ENCODE results near the gene ARHGAP18. TPM values are rescaled to one million over a fixed set of nuclear protein-coding genes. Genes with fewer than 3 reads are reported as not detected.

ARHGAP18 gene
- total and polyA plus RNA-seq, 3 donors from 2014 or later = 15.8 to 29.8 (median 23.8) TPM

- no peak for DNase-seq
- TF ChIP-seq CTCF (IDR thresholded peaks at IDR 0.05) (no peak), POLR2A (IDR thresholded peaks at IDR 0.05) (no peak)
- Histone ChIP-seq H3K4me1 (peaks cover 7% of the 10 kb centered on the region), H3K9me3 (no peaks in the 10 kb centered on the region), H3K27ac (no peak overlapping the region), H3K36me3 (ENCODE audit: low read depth, missing control alignments) (no peaks in the 10 kb centered on the region), H3K27me3 (no peaks in the 10 kb centered on the region), H3K4me3 (no peak overlapping the region)
- intact Hi-C loops (cut with DNase I; ENCODE audit: low total_unique reads) = no loop called here
- WGBS, 2 donors = 53 to 59% methylated on average over 3 of the region's 3 CpGs
These were observed 101.0 kb downstream of the ARHGAP18 start for GRCh38 chr6:129608886-129609537.

- H3K27me3 ChIP-seq = no peaks in the 10 kb centered on the region
- no peaks in the 10 kb centered on the region for H3K36me3 ChIP-seq (ENCODE audit: low read depth, missing control alignments)
- DNase-seq = no peak
- no peak overlapping the region for H3K4me3 ChIP-seq
- H3K4me1 ChIP-seq = peaks cover 7% of the 10 kb centered on the region
- no peaks in the 10 kb centered on the region for H3K9me3 ChIP-seq
- 62 to 64% methylated on average over 6 of the region's 6 CpGs for WGBS, 2 donors
- intact Hi-C loops (cut with DNase I; ENCODE audit: low total_unique reads) = no loop called here
- TF ChIP-seq POLR2A (IDR thresholded peaks at IDR 0.05) (no peak), CTCF (IDR thresholded peaks at IDR 0.05) (no peak)
- no peak overlapping the region for H3K27ac ChIP-seq
These were observed 102.3 kb downstream of the ARHGAP18 start for GRCh38 chr6:129607581-129608186.

GRCh38 chr6:129606664-129607063 is 103.3 kb downstream of the ARHGAP18 start:
- 93 to 95% methylated on average over 5 of the region's 5 CpGs for WGBS, 2 donors
- DNase-seq = no peak
- intact Hi-C loops (cut with DNase I; ENCODE audit: low total_unique reads) = no loop called here

GRCh38 chr6:129605967-129606366 is 104.0 kb downstream of the ARHGAP18 start:
- Histone ChIP-seq H3K27ac (no peak overlapping the region), H3K4me1 (peaks cover 7% of the 10 kb centered on the region), H3K36me3 (ENCODE audit: low read depth, missing control alignments) (no peaks in the 10 kb centered on the region), H3K9me3 (no peaks in the 10 kb centered on the region), H3K27me3 (no peaks in the 10 kb centered on the region), H3K4me3 (no peak overlapping the region)
- DNase-seq = no peak
- WGBS, 2 donors = 89 to 90% methylated on average over 7 of the region's 7 CpGs
- intact Hi-C loops (cut with DNase I; ENCODE audit: low total_unique reads) = no loop called here
- TF ChIP-seq POLR2A (IDR thresholded peaks at IDR 0.05) (no peak), CTCF (IDR thresholded peaks at IDR 0.05) (no peak)

More at GRCh38 chr6:129606664-129607063, 103.3 kb downstream of the ARHGAP18 start:
- H3K4me3 ChIP-seq = no peak overlapping the region
- no peaks in the 10 kb centered on the region for H3K9me3 ChIP-seq
- no peaks in the 10 kb centered on the region for H3K36me3 ChIP-seq (ENCODE audit: low read depth, missing control alignments)
- H3K4me1 ChIP-seq = peaks cover 7% of the 10 kb centered on the region
- TF ChIP-seq POLR2A (IDR thresholded peaks at IDR 0.05) (no peak), CTCF (IDR thresholded peaks at IDR 0.05) (no peak)
- no peak overlapping the region for H3K27ac ChIP-seq
- no peaks in the 10 kb centered on the region for H3K27me3 ChIP-seq

- no peak for TF ChIP-seq POLR2A (IDR thresholded peaks at IDR 0.05)
- TF ChIP-seq CTCF (IDR thresholded peaks at IDR 0.05) = no peak
- H3K4me3 ChIP-seq = no peak overlapping the region
- H3K9me3 ChIP-seq = no peaks in the 10 kb centered on the region
- H3K4me1 ChIP-seq = peaks cover 7% of the 10 kb centered on the region
- no peaks in the 10 kb centered on the region for H3K27me3 ChIP-seq
- no peak overlapping the region for H3K27ac ChIP-seq
- no peaks in the 10 kb centered on the region for H3K36me3 ChIP-seq (ENCODE audit: low read depth, missing control alignments)
- no peak for DNase-seq
- intact Hi-C loops (cut with DNase I; ENCODE audit: low total_unique reads) = no loop called here
- 76 to 84% methylated on average over 1 of the region's 1 CpG for WGBS, 2 donors
These were observed 104.9 kb downstream of the ARHGAP18 start for GRCh38 chr6:129605095-129605494.

Data from testis (tissue), 3 donors.